ENCODE results near the gene ATF6.
A peak's percentile ranks its signal among the peaks of the same experiment; 100 is the strongest.
"Not testable (repeated sequence)": the region's sequence is repeated elsewhere in the genome, so short reads cannot be mapped to it uniquely, and the experiment has no call there.

ATF6 gene

DNA sequence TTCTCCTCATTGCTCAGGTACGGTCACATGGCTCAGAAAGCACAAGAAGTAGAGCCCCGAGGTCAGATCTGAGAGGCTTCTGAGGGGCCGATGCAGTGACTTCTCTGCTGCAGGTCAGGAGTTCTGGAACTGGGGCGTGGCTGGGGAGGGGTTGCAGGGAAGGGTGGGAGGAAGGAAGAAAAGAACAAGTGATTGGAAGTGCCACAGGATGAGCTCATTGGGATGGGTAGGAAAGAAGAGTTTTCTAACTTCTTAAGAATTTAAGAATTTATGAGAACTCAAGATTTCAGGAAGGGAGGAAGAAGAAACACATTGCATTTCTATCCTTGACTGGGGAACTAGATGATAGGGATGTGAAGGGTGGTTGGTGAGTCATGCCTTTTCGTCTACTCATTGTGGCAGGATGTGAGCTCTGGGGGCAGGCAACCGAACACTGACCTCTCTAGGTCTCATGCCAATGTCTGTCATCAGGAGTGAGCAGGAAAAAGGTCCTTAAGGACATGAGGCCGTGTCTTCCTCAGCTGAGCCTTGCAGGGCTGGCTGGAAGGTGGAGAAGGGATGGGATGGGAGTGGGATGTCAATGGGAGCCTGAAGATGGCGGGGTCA is 44.3 kb upstream of the ATF6 start:
- Mint-ChIP-seq H3K4me3 (no peak overlapping the region), H3K9me3 (no peaks in the 10 kb centered on the region), H3K27ac (peak overlapping the region; percentile 57), H3K4me1 (peaks cover 21% of the 10 kb centered on the region), H3K27me3 (ENCODE audit: low read depth, poor library complexity) (peaks cover 73% of the 10 kb centered on the region), H3K36me3 (ENCODE audit: low read depth) (no peaks in the 10 kb centered on the region)
- TF ChIP-seq, protein P1, sequence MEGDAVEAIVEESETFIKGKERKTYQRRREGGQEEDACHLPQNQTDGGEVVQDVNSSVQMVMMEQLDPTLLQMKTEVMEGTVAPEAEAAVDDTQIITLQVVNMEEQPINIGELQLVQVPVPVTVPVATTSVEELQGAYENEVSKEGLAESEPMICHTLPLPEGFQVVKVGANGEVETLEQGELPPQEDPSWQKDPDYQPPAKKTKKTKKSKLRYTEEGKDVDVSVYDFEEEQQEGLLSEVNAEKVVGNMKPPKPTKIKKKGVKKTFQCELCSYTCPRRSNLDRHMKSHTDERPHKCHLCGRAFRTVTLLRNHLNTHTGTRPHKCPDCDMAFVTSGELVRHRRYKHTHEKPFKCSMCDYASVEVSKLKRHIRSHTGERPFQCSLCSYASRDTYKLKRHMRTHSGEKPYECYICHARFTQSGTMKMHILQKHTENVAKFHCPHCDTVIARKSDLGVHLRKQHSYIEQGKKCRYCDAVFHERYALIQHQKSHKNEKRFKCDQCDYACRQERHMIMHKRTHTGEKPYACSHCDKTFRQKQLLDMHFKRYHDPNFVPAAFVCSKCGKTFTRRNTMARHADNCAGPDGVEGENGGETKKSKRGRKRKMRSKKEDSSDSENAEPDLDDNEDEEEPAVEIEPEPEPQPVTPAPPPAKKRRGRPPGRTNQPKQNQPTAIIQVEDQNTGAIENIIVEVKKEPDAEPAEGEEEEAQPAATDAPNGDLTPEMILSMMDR (IDR thresholded peaks at IDR 0.05), result no peak
- DNase-seq, result no peak

DNA sequence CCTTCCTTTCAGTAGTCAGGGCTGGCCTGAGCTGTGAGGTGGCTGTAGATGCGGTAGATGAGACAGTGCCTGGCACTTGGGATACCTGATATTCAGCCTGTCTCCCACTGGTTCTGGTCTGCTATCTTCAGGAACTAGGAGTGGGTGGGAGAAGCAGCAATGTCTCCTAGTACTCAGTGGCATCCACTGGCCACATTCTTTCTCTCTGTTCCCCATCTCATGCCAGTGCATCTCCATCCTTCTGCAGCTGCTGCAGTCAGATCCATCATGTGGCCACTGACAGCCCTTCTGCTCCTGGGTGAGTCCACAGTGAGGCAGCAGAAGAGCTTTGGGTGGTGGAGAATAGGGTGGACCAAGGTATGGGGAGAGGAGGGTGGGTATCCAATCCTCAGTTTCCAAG is 43.7 kb upstream of the ATF6 start:
- TF ChIP-seq, protein P1 (IDR thresholded peaks at IDR 0.05), result no peak
- H3K4me1 Mint-ChIP-seq, result peaks cover 21% of the 10 kb centered on the region

DNA sequence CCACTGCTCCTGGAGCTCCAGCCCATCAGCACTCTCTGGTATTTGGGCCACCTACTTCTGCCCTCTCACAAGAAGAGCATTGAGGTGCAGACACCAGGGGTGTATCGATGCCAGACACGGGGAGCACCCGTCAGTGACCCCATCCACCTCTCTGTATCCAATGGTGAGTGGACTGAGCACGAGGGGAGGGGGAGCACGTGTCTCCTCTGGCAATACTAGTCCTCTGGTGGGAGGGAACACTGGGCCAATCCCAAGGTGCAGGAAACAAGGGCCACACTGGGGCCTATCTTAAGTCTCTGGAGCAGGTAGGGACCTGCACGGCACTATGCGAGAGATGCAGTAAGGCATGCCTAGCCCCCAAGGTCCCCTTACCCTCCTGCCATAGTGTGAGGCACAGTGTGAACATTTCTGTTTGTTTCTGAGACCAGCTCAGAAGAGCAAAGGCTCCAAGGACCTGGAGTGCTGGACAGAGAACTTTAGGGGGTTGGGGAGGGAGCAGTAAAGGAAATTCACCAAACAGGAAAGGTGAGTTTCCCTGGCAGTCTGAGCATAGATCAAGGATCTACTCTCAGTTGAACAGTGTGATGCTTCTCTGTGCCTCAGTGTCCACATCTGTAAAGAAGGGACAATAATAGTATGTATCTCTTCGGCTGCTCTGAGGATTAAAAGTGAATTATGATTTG is 42.5 kb upstream of the ATF6 start:
- Mint-ChIP-seq H3K36me3 (ENCODE audit: low read depth) (no peaks in the 10 kb centered on the region), H3K4me3 (no peak overlapping the region), H3K27ac (no peak overlapping the region), H3K27me3 (ENCODE audit: low read depth, poor library complexity) (peaks cover 74% of the 10 kb centered on the region), H3K4me1 (peaks cover 23% of the 10 kb centered on the region), H3K9me3 (no peaks in the 10 kb centered on the region)
- TF ChIP-seq, protein P1 (IDR thresholded peaks at IDR 0.05), result no peak
- no peak for DNase-seq

More for the DNA sequence above, 43.7 kb upstream of the ATF6 start:
- Mint-ChIP-seq H3K4me3 (no peak overlapping the region), H3K36me3 (ENCODE audit: low read depth) (no peaks in the 10 kb centered on the region), H3K27ac (no peak overlapping the region), H3K27me3 (ENCODE audit: low read depth, poor library complexity) (peaks cover 69% of the 10 kb centered on the region), H3K9me3 (no peaks in the 10 kb centered on the region)
- no peak for DNase-seq

DNA sequence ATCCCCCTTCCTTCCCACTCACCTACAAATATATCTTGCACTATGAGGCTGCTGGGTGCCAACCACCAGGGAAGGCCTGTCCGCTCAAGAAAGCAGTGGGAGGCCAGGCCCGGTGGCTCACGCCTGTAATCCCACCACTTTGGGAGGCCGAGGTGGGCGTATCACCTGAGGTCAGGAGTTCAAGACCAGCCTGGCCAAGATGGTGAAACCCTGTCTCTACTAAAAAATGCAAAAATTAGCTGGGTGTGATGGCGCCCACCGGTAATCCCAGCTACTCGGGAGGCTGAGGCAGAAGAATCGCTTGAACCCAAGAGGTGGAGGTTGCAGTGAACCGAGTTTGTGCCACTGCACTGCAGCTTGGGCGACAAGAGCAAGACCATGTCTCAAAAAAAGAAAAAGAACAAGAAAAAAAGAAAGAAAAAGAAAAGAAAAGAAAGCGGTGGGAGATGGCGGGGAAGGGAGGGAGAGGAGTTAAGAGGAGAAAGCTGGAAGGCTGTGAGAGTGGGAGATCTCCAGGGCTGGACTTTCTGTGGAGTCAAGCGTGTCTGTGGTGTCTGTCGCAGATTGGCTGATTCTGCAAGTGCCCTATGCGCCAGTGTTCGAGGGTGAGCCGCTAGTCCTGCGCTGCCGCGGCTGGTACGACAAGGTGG is 40.7 kb upstream of the ATF6 start:
- H3K27me3 Mint-ChIP-seq (ENCODE audit: low read depth, poor library complexity), result peaks cover 80% of the 10 kb centered on the region

DNA sequence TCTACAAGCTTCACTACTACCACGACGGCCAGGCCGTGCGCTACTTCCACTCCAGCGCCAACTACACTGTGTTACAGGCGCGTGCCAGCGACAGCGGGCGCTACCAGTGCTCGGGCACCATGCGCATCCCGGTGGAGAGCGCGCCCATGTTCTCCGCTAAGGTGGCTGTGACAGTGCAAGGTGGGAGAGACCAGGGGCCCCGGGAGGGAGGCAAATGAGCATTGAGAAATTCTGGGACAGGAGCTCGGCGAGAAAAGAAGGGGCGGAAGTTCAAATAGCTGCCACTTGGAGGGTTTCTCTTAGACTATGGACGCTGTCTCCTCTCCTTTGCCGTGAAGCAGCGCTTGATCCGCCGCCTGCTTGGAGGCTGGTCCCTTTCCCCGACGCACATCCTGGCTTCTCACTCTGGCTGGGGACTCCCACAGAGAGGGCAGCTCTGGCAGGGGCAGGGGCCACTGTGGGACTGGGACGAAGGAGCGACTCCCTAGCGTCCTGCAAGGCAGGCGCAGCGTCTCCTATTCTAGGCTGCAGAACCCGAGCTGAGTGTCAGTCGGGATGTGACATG is 40.1 kb upstream of the ATF6 start:
- peak; percentile 52 for DNase-seq
- Mint-ChIP-seq H3K4me3 (peak overlapping the region; percentile 93), H3K36me3 (ENCODE audit: low read depth) (no peaks in the 10 kb centered on the region), H3K4me1 (peaks cover 27% of the 10 kb centered on the region), H3K9me3 (no peaks in the 10 kb centered on the region), H3K27me3 (ENCODE audit: low read depth, poor library complexity) (peaks cover 79% of the 10 kb centered on the region), H3K27ac (peak overlapping the region; percentile 12)
- TF ChIP-seq, protein P1 (IDR thresholded peaks at IDR 0.05), result peak; percentile 36

More for the DNA sequence above, 40.7 kb upstream of the ATF6 start:
- Mint-ChIP-seq H3K4me1 (peaks cover 26% of the 10 kb centered on the region), H3K4me3 (peak overlapping the region; percentile 93)
- not testable (repeated sequence) for H3K9me3 Mint-ChIP-seq; DNase-seq; H3K27ac Mint-ChIP-seq; H3K36me3 Mint-ChIP-seq (ENCODE audit: low read depth)

Data from nephron progenitor cell (in vitro differentiated cells).